NCI-H2029 treated with DMSO at 0.1 percent for 48 hours (cell line): ENCODE results near the gene NUDCD3.

Experiments
- DNase-seq: peaks from one replicate; lab custom pipeline; 2025; lab: John Stamatoyannopoulos, UW

The NUDCD3 gene

DNA sequence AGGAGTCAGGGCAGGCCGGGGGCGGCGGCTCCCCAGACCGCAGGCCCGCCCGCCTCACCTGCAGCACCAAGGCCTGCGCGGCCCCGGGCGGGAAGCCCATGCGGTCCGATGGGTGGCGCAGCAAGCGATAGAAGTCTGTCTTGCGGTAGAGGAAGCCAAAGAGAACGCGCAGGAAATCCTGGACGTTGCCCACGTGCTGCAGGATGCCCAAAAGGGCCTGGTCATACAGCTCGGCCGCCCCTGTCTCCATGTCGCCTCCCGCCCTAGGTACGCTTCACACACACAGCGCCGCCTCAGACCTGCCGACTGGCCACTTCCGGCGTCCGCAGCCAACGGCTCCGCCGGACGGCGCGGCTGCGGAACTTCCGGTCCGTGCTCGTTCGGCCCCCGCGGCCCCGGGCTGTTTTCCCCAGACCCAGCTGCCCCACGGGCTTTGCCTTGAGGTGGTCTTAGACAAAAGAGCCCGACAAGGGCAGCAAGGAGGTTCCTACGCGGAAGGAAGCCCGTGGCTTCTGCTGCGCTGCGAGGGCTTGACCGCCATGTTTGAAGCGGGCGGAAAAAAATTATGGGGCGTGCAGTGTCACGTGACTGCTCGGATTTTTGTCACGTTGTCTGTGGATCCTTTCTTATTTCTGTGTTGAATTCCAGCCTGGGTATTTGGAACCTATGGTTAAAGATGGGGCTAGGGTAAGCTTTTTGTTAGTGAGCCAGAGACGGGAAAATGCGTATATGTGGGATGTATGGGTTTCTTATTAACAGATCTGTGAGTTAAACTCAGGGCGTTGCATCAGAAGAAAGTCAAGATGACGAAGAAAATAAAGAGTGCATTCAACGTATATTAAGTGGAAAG, at the start of gene NUDCD3:
NUDCD3 (minus strand) TSS at position 308 of the 850 bp plus-strand sequence; CDS start at position 250, 58 bp downstream.
- DNase-seq, result peak; percentile 54

GRCh38 chr7:44539669-44540506, 49.4 kb upstream of the NUDCD3 start:
- no peak for DNase-seq

- no peak for DNase-seq
Observed at GRCh38 chr7:44538798-44539668, 48.6 kb upstream of the NUDCD3 start.

- no peak for DNase-seq
Observed at GRCh38 chr7:44538093-44538797, 47.8 kb upstream of the NUDCD3 start.

- DNase-seq, result no peak
Observed at GRCh38 chr7:44537442-44537841, 47.0 kb upstream of the NUDCD3 start.

DNA sequence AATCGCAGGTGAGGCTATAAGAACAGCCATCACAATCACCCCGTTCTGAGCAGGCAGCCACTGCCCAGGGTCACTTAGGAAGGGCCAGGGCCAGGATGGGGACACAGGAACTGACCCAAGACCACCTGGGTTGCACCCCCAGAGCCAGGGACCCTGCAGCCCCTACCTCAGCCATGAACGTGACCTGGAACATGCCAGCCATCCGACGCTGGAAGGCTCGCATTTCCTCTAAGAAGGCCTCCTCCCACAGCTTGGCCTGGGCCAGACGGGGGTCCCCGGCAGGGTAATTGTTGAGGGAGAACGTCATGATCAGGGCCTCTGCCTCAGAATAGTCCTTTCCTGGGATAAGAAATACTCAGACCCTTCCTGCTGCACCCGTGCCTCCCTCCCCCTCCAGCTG, 45.6 kb upstream of the NUDCD3 start:
- no peak for DNase-seq

GRCh38 chr7:44535348-44536064, 45.0 kb upstream of the NUDCD3 start:
- DNase-seq, result no peak

DNA sequence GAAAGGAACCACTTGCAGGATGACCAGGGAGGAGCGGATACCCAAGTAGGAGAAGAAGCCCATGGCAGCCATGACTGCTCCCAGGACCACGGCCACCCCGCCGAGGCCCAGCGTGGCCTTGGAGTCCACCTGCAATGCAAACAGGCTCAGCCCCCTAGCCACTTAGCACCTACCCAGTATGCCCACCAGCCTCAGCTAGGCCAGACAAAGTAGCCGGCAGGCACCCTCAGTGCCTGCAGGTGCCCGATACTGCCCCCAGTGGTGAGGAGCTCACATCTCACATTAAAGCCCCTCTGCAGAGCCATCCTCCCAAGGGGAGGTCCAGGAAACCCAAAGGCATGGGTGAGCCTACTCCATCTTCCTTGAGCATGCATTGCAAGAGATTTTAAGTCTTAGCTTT, 44.0 kb upstream of the NUDCD3 start:
- DNase-seq, result peak; percentile 7

- DNase-seq, result peak; percentile 54
Observed at GRCh38 chr7:44534087-44534486, 43.6 kb upstream of the NUDCD3 start.

GRCh38 chr7:44533301-44534055, 43.0 kb upstream of the NUDCD3 start:
- peak; percentile 44 for DNase-seq

GRCh38 chr7:44531421-44532380, 41.2 kb upstream of the NUDCD3 start:
- no peak for DNase-seq

DNA sequence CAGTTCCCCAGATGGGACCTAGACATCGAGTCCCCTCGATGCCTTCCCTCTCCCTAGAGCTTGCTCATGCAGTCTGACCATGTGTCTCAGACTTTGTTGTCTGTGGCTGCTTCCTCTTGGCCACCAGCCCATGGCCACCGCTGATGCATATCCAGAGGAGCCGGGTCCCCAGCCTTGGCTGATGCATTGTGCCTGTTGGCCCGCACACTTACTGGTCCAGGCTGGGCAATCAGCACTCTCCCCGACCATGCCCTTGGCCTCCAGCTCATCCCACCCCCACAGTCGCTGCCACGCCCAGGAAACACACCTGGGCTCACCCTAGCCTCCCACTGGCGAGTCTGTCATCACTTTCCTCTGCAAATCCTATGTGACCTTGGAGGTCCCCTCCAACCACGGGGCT, 40.5 kb upstream of the NUDCD3 start:
- peak; percentile 18 for DNase-seq

GRCh38 chr7:44524811-44525388, 34.4 kb upstream of the NUDCD3 start:
- no peak for DNase-seq

GRCh38 chr7:44522315-44522714, 31.9 kb upstream of the NUDCD3 start:
- no peak for DNase-seq

GRCh38 chr7:44521347-44522095, 31.1 kb upstream of the NUDCD3 start:
- DNase-seq, result no peak

GRCh38 chr7:44520574-44520973, 30.1 kb upstream of the NUDCD3 start:
- no peak for DNase-seq

GRCh38 chr7:44519546-44519945, 29.1 kb upstream of the NUDCD3 start:
- no peak for DNase-seq

- DNase-seq, result no peak
Observed at GRCh38 chr7:44518761-44519160, 28.3 kb upstream of the NUDCD3 start.
